Right renal pelvis (tissue), 4 donors: Measurements from ENCODE around the gene SSU72. TPM values are rescaled to one million over a fixed set of nuclear protein-coding genes. Genes with fewer than 3 reads are reported as not detected.
"Not testable (repeated sequence)": the region's sequence is repeated elsewhere in the genome, so short reads cannot be mapped to it uniquely, and the experiment has no call there.

Experiments
- DNase-seq, 4 donors: peaks; one replicate each; pipeline ENCODE4 v3.0.0-alpha.2; 2013; ENCODE audit warnings: low read depth in 4 of 4, low spot score in 3 of 4, missing footprints in 1 of 4
- polyA plus RNA-seq, 4 donors: library from polyadenylated mRNA; unstranded; fragments of 120-200 nt; gene quantifications; one replicate each; pipeline ENCODE4 v1.2.1, GENCODE V29; 2013; ENCODE audit not compliant: insufficient read length in 4 of 4

SSU72 gene
- polyA plus RNA-seq, 4 donors = 86.8 to 95.0 (median 91.0) TPM

DNA sequence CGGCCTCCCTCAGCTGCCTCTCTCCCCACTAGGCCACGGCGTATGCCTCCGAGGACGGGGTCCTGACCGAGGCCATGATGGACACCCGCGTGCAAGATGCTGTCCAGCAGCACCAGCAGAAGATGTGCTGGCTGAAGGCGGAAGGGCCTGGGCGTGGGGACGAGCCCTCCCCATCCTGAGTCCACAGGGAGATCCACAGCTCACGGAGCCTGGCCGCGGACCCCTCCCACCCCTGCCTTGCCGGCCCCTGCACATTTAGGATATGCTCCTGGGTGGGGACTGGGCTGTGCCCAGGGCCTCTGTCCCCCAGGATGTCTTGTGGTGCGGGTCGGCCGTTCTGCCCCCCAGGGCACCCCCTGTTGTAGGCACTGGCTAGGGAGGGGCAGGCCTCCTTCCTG lies 40.8 kb downstream of the SSU72 start:
- DNase-seq = not testable (repeated sequence)

DNA sequence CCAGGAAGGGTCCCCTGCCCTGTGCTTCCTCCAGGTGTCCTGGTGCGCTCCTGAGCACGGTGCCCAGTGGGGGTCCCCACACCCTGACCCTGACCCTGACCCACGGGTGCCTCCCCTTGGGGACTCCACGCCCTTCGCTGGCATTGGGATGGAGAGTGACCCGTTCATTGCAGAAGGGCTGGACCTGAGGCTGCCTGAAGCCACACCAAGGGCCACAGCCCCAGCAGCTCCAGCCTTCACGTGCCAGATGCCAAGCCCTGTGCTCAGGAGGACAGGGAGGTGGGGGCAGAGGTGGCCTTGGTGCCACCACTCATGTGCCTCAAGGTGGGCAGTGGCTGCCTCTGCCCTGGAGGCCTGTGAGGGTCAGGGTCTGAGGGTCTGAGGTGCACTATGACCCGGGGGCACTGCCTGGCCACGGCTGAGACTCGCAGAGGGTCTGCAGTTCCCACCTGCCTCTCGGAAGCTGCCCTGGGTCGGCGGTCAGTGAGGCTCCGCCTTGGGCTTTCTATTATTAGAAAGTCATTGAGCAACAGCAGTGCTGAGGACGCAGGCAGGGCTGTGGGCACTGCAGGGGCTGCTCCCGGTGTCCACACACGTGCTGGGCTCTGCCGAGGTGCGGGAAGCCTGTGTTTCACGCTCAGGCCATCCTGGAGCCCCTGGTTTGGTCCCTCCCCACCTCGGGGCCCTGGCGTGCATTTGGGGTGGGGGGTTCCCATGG lies 41.3 kb downstream of the SSU72 start:
- not testable (repeated sequence) for DNase-seq

DNA sequence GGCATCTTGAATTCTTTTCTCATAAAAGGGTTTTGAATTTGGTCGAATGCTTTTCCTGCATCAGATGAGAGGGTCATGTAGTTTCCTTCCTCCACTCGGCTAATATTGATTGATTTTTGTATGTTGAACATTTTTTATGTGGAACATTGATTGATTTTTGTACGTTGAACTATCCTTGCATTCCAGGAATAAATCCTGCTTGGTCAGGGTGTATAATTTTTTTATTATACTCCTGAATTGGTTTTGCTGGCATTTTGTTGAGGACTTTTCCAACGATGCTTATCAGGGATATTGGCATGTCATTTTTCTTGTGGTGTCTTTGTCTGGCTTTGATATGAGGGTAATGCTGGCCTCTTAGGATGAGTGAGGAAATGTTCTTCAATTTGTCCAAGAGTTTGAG lies 42.7 kb downstream of the SSU72 start:
- DNase-seq = no peak

DNA sequence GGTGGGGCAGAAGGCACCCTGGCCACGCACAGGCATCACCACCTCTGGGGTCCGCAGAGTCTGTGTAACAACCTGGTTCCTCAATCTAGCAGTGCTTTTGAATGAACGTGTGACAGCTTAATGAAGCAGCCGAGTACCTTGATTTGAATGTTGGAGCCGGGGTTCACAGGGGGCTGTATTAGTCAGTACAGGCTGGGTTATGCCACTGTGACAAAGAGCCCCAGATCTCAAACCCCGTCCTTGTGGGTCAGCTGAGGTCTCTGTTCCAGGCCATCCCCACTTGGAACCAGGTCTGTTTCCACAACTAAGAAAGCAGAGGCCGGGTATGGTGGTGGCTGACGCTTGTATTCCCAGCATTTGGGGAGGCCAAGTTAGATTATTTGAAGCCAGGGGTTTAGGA lies 44.7 kb downstream of the SSU72 start:
- DNase-seq = no peak

- no peak for DNase-seq
Observed at GRCh38 chr1:1529321-1529720, 45.3 kb downstream of the SSU72 start.

DNA sequence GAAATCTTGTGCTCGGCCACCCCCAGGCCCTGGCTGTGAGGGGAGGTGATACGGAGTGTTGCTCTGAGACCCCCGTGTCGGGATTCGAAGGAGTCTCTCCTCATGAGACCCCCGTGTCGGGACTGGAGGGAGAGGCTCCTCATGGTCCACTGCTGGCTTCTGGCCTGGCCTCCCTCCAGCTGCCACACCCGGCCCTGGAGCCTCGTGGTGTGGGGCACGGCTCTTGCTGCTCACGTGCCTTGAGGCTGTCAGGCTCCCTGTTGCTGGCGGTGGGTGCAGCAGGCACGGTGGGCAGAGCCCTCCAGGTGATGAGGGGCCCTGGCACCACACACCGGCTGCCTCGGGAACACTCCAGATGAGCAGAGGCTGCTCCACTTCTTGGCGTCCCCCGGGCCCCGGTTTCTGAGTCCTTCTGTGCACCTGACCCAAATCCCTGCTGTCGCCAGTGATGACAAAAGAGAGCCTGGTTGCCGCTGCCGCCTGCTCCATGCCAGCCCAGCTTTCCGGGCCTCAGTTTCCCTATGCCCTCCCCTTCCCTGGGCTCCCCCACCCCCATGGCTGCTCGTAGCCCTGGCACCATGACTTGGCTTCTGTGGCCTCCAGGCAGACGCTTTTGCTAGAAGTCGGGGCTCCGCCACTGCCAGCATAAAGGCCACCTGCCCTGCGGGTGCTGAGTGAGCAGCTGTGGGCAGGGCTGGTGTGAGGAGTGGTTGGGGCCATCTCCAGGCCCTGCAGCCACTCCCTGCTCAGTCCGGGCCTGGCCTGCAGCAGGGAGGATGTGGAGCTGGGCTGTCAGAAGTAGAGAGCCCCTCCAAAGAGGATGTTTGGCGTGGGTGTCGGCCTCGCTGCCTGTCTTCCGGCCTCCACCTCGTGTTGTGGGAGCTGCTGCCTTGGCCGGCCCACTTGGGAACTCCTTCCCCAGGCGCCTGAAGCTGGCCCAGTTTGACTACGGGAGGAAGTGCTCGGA lies 46.1 kb downstream of the SSU72 start:
- no peak for DNase-seq

DNA sequence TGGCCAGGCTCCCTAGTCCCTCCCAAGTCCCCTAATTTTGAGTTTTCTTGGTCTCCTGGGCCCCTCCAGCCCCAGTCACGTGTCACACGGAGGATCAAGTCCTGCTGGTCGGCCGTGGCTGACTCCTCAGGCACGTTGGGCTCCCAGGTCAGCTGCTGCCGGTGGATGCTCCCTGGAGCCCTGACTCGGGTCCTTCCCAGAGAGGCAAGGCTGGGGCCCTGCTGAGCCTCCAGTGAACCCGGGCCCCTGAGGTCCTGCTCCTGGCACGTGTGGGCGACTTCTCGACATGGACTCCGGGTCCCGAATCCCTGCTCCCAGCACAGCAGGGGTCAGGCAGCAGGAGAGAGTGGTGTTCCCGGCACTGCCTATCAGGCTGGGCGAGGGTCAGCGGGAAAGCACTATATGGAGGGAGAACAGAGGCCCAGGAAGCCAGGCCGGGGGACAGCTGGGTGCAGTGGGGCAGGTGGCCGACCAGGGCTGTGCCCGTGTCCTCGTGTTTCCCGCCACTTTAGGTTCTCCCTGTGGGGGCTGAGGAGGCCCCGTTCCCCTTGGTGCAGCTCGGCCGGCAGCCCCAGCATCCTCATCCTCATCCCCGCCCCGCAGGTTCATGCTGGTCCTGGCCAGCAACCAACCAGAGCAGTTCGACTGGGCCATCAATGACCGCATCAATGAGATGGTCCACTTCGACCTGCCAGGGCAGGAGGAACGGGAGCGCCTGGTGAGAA lies 47.4 kb downstream of the SSU72 start:
- DNase-seq = no peak

- not testable (repeated sequence) for DNase-seq
Observed at GRCh38 chr1:1526476-1526875, 48.2 kb downstream of the SSU72 start.

DNA sequence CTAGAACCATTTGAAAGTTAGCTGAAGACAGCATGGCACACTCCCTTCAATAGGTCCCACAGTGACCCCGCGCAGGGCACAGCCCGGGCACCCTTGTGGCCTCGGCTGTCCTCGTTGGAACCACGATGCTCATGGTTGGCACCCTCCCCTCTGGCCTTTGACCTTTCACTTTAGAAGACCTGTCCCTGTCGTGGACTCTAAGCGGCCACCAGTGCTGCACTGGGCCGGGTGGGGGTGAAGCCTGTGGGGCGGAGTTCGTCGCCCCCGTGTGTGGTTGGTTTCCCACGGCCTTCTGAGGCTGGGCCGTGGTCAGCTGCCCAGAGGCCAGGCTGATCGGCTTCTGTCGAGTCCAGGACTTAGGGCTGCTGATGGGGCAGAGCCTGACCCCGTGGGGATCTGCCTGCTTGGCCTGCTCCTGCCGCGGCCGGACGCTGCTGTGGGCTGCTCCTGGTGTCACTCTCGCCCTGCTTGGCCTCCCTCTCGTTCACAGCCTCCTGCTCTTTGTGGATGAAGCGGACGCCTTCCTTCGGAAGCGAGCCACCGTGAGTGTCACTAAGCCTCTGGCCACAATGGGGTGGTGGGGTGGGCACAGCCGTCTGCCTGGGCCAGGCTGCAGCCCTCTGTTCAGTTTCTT lies 49.8 kb downstream of the SSU72 start:
- DNase-seq = not testable (repeated sequence)

- not testable (repeated sequence) for DNase-seq
Observed at GRCh38 chr1:1523651-1524050, 51.0 kb downstream of the SSU72 start.

GRCh38 chr1:1523226-1523625 lies 51.4 kb downstream of the SSU72 start:
- not testable (repeated sequence) for DNase-seq

DNA sequence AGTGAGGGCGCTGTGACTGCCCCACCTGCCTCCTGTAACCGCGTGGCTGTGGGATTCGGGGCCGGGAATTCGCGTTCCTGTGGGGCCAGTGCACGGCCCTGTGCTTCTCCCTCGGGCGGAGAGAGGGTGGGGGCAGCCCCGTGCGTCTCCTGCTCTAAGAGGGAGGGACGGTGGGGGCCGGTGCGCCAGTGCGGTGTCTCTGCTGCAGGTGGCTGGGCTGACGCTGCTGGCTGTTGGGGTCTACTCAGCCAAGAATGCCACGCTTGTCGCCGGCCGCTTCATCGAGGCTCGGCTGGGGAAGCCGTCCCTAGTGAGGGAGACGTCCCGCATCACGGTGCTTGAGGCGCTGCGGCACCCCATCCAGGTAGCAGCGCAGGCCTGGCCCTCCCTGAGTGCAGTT lies 52.1 kb downstream of the SSU72 start:
- DNase-seq = not testable (repeated sequence)

DNA sequence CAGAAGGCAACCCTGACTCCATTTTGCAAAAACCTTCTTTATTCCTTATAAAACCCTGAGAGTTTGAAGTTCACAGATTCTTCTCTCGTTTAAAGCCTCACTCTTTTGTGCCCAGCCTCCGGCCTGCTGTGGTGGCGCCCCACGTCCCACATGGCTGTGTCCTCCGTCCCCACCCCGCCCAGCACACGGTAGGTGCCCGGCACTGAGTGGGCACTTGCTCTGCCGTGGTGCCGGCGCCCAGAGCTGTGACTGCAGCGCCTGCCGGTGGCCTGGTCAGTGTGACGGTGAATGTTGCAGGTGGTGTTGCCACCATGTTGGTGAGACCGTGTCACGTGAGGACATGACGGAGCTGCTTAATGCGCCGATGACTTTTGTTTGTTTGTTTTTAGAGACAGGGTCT lies 53.3 kb downstream of the SSU72 start:
- DNase-seq = no peak

GRCh38 chr1:1519805-1520505 lies 54.7 kb downstream of the SSU72 start:
- DNase-seq = not testable (repeated sequence)

DNA sequence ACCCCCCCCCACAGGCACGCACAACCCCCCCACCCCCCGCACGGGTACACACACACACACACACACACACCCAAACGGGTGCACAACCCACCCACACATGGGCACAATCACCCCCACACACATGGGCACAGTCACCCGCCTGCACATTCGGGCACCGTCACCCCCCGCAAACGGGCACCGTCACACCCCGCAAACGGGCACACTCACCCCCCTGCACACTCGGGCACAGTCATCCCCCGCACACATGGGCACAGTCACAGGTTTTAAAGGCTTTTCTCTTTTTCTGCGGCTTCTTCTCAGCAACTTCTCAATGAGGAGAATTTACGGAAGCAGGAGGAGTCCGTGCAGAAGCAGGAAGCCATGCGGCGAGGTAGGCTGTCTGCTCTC lies 56.0 kb downstream of the SSU72 start:
- not testable (repeated sequence) for DNase-seq

GRCh38 chr1:1517973-1518620 lies 56.6 kb downstream of the SSU72 start:
- DNase-seq = no peak

GRCh38 chr1:1516923-1517322 lies 57.7 kb downstream of the SSU72 start:
- DNase-seq = not testable (repeated sequence)

DNA sequence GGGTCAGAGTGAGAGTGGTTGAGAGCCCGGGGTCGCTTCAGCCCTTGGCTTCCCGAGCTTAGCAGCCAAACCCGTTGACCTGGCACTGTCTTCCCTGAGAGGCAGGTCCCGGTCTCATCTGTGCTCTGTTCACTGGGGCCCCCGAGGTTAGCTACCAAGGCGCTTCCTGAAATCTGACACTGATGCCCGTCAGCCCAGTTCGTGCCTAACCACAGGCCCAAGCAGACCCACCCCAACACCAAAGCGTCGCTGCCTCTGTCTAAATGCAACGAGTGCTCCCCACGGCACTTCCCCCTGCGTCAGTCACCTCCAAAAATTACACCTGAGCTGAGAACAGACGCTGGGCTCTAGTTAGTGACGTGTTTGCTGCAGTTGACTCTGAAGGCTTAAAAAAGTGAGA lies 60.3 kb downstream of the SSU72 start:
- DNase-seq = not testable (repeated sequence)

DNA sequence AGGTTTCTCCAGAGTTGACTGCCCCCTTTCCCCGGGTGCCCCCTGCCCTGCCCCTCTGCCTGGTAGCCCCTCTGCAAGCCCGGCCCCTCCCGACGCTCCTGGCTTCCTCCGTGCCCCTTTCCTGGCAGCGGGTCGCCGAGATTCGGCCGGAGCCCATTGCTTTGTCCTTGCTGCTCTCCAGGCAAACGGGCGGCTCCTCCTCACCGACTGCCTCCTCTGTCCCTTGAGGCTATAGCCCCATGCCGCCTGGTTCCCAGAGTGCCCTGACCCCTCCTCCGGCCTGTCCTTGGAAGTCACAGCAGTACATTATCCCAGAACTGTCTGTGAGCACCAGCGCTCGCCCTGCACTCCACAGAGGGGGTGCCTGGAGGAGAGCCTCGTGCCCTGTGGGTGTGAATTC lies 61.0 kb downstream of the SSU72 start:
- DNase-seq = not testable (repeated sequence)
